ENCODE data around the gene CCL15. TPM values are rescaled to one million over a fixed set of nuclear protein-coding genes. Genes with fewer than 3 reads are reported as not detected.
A peak's percentile ranks its signal among the peaks of the same experiment; 100 is the strongest.
"Not testable (repeated sequence)": the region's sequence is repeated elsewhere in the genome, so short reads cannot be mapped to it uniquely, and the experiment has no call there.

The CCL15 gene
- total RNA-seq, 3 donors from 2014 or later = 19.8 to 79.4 (median 59.7) TPM

DNA sequence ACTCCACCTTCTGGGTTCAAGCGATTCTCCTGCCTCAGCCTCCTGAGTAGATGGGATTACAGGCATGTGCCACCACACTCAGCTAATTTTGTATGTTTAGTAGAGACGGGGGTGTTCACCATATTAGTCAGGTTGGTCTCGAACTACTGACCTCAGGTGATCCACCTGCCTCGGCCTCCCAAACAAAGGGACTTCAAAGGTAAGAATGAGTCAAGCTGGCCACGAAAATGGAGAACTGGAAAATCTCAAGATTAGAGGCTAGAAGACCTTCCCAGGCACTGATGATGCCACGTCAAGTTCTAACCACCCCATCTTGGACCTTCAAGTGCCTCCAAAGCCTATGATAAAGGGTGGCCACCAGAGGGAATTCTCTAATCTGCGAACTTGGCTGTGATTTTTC, 1.3 kb upstream of the CCL15 start:
- no peak for DNase-seq
- intact Hi-C loops (cut with DNase I, micrococcal nuclease) = no loop called here
- Histone ChIP-seq H3K4me1 (ENCODE audit: low read depth) (peaks cover 15% of the 10 kb centered on the region), H3K36me3 (ENCODE audit: low read depth) (no peaks in the 10 kb centered on the region), H3K9me3 (no peaks in the 10 kb centered on the region), H3K4me3 (no peak overlapping the region)
- TF ChIP-seq CTCF (IDR thresholded peaks at IDR 0.05) = no peak
- no peak for ATAC-seq

DNA sequence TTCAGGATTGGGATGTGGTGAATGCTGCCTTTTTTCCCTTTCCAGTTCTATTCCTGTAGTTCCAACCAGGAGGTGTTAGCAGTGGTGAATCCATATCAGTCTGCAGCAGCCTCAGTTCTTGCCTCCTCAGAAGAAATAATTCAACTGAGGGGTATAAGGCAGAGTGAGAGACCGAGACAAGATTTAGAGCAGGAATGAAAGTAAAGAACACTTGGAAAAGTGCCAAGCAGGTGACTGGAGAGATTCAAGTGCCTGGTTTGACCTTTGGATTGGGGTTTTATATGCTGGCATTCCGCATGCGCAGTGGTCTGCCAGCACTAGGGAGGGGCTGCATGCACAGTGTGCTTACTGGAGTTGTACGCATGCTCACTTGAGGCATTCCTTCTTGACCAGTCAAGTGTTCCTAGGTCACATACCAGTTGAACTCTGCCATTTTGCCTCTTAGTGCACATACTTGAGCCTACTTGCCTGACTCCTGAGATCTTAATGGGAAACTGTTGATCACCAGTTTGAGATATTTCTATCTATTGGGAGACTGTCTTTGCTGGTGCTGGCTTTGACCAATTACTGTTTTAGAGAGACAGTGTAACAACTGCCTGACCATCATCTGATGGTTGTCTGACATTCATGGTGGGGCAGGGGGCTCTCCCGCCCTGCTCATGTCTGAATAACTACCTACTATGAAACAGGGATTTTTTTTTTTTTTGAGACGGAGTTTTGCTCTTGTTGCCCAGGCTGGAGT, 680 bp upstream of the CCL15 start:
- Histone ChIP-seq H3K4me3 (no peak overlapping the region), H3K9me3 (no peaks in the 10 kb centered on the region), H3K36me3 (ENCODE audit: low read depth) (no peaks in the 10 kb centered on the region), H3K4me1 (ENCODE audit: low read depth) (peaks cover 15% of the 10 kb centered on the region)
- intact Hi-C loops (cut with DNase I, micrococcal nuclease) = no loop called here
- peak; percentile 88 to 93 (median 93) for DNase-seq
- TF ChIP-seq CTCF (IDR thresholded peaks at IDR 0.05) = no peak
- ATAC-seq = peak; percentile 86

GRCh38 chr17:36000732-36001109, 632 bp downstream of the CCL15 start:
- ATAC-seq = peak; percentile 69
- intact Hi-C loops (cut with DNase I, micrococcal nuclease) = no loop called here
- TF ChIP-seq CTCF (IDR thresholded peaks at IDR 0.05) = no peak
- Histone ChIP-seq H3K36me3 (ENCODE audit: low read depth) (no peaks in the 10 kb centered on the region), H3K4me3 (peak overlapping the region; percentile 7), H3K4me1 (ENCODE audit: low read depth) (peaks cover 15% of the 10 kb centered on the region), H3K9me3 (no peaks in the 10 kb centered on the region)
- peak in 2 of 3 donors; percentile 31 to 51 for DNase-seq

GRCh38 chr17:35998756-35999155, 2.6 kb downstream of the CCL15 start:
- ATAC-seq (no peak), DNase-seq (no peak)
- intact Hi-C loops (cut with DNase I, micrococcal nuclease) = no loop called here
- Histone ChIP-seq H3K4me1 (ENCODE audit: low read depth) (peaks cover 6% of the 10 kb centered on the region), H3K9me3 (no peaks in the 10 kb centered on the region), H3K4me3 (no peak overlapping the region), H3K36me3 (ENCODE audit: low read depth) (no peaks in the 10 kb centered on the region)
- no peak for TF ChIP-seq CTCF (IDR thresholded peaks at IDR 0.05)

DNA sequence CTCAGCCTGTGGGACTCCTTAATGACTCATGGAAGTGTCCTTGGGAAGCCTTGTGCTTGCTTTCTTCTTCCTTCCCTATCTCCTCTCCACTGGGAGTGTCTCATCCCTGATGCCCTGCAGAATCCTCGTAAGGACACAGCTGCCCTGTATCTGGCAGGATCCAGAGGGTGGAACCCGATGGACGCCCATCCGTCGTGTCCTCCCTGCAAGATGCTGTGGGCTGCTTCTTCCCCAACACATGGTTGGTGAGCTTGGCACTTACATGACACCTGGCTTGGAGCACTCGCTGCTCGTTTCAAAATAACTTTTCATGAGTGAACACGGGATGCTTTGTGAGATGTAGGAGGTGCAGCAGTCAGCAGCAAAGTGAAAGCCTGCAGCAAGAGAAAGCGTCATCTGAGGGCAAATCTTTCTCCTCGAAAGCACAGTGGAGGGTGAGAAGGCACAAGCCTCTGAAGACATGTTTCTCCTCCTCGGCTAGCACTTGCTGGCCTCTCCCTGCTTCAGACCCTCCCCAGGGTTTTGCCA, 3.3 kb downstream of the CCL15 start:
- no peak for TF ChIP-seq CTCF (IDR thresholded peaks at IDR 0.05)
- intact Hi-C loops (cut with DNase I, micrococcal nuclease) = no loop called here
- H3K4me1 ChIP-seq (ENCODE audit: low read depth) = peaks cover 6% of the 10 kb centered on the region
- no peaks in the 10 kb centered on the region for H3K36me3 ChIP-seq (ENCODE audit: low read depth)
- no peak for DNase-seq
- H3K9me3 ChIP-seq = no peaks in the 10 kb centered on the region
- no peak overlapping the region for H3K4me3 ChIP-seq
- ATAC-seq = no peak

- ATAC-seq; H3K36me3 ChIP-seq (ENCODE audit: low read depth); H3K9me3 ChIP-seq; DNase-seq; intact Hi-C loops (cut with DNase I, micrococcal nuclease); H3K4me1 ChIP-seq (ENCODE audit: low read depth); H3K4me3 ChIP-seq: not testable (repeated sequence)
These were observed 6.0 kb downstream of the CCL15 start for GRCh38 chr17:35995346-35995745.

Data from mucosa of descending colon (tissue), 3 donors.